ENCODE data around the gene ATP6V0A1.
"Not testable (repeated sequence)": the region's sequence is repeated elsewhere in the genome, so short reads cannot be mapped to it uniquely, and the experiment has no call there.

GRCh38 chr17:42552736-42553135 lies 94.1 kb downstream of the ATP6V0A1 start, which contains the start of gene HSD17B1:
- not testable (repeated sequence) for TF ChIP-seq CTCF (IDR thresholded peaks at IDR 0.05; ENCODE audit: poor library complexity, severe bottlenecking); EZH2 (IDR thresholded peaks at IDR 0.05; ENCODE audit: borderline replicate concordance, insufficient read depth, low read length, poor library complexity, severe bottlenecking); SMC3 (conservative IDR thresholded peaks at IDR 0.05; ENCODE audit: poor library complexity); POLR2AphosphoS5 (IDR thresholded peaks at IDR 0.05); RAD21 (conservative IDR thresholded peaks at IDR 0.05); TAF1 (IDR thresholded peaks at IDR 0.05; ENCODE audit: low read depth); REST (IDR thresholded peaks at IDR 0.05; ENCODE audit: borderline replicate concordance)

All from neural cell (in vitro differentiated cells).